SK-N-SH (cell line): ENCODE measurements around the gene NIPAL4. TPM values are rescaled to one million over a fixed set of nuclear protein-coding genes. Genes with fewer than 3 reads are reported as not detected.

Experiments
- polyA plus RNA-seq, 3 experiments: library from polyadenylated mRNA; depleted of rRNA; stranded (reverse); fragments of >200 nt; gene quantifications; 2 replicates each; pipeline ENCODE4 v1.2.3, GENCODE V29; 2012

The NIPAL4 gene
- polyA plus RNA-seq, 1 of the 3 experiments (the other 2 are of a cell fraction), result 2.3 TPM

Other genes with a start within 250 kb of the NIPAL4 start
- 20.1 and 21.3 TPM in 2 replicates for gene CYFIP2, start 194.1 kb upstream of the NIPAL4 start, polyA plus RNA-seq (2012; rRNA removed)
- gene ADAM19, start 115.6 kb downstream of the NIPAL4 start, polyA plus RNA-seq (2012; rRNA removed), result 43.1 and 46.9 TPM in 2 replicates
- 0.10 and 0.13 TPM in 2 replicates for gene SOX30, start 192.2 kb downstream of the NIPAL4 start, polyA plus RNA-seq (2012; rRNA removed)
- not detected in 2 replicates for gene C5orf52, start 211.3 kb downstream of the NIPAL4 start, polyA plus RNA-seq (2012; rRNA removed)